ENCODE data around the gene FHIT. TPM values are rescaled to one million over a fixed set of nuclear protein-coding genes. Genes with fewer than 3 reads are reported as not detected.

The FHIT gene
- total RNA-seq, 4 donors from 2014 or later: 5.0 to 15.3 (median 8.3) TPM

- TF ChIP-seq CTCF (IDR thresholded peaks at IDR 0.05) (no peak), POLR2A (IDR thresholded peaks at IDR 0.05) (no peak)
- no peak overlapping the region for H3K4me3 ChIP-seq (ENCODE audit: low read depth, poor library complexity, severe bottlenecking)
- no peak for DNase-seq (ENCODE audit: low spot score in 2 of 2)
- WGBS, 2 donors: 77 to 79% methylated on average over 3 of the region's 3 CpGs
- intact Hi-C loops (cut with DNase I; ENCODE audit: low total_unique reads): no loop called here
These were observed 927.6 kb downstream of the FHIT start for GRCh38 chr3:60323651-60324050.

GRCh38 chr3:60323180-60323579, 928.1 kb downstream of the FHIT start:
- intact Hi-C loops (cut with DNase I; ENCODE audit: low total_unique reads): no loop called here
- H3K4me3 ChIP-seq (ENCODE audit: low read depth, poor library complexity, severe bottlenecking): no peak overlapping the region
- DNase-seq (ENCODE audit: low spot score in 2 of 2): no peak
- TF ChIP-seq POLR2A (IDR thresholded peaks at IDR 0.05) (no peak), CTCF (IDR thresholded peaks at IDR 0.05) (no peak)
- WGBS, 2 donors: 89 to 90% methylated on average over 7 of the region's 7 CpGs

GRCh38 chr3:60322298-60322856, 928.9 kb downstream of the FHIT start:
- intact Hi-C loops (cut with DNase I; ENCODE audit: low total_unique reads): no loop called here
- DNase-seq (ENCODE audit: low spot score in 2 of 2): no peak
- WGBS, 2 donors: 76 to 88% methylated on average over 4 of the region's 4 CpGs
- no peak overlapping the region for H3K4me3 ChIP-seq (ENCODE audit: low read depth, poor library complexity, severe bottlenecking)
- TF ChIP-seq POLR2A (IDR thresholded peaks at IDR 0.05): no peak
- TF ChIP-seq CTCF (IDR thresholded peaks at IDR 0.05): no peak

GRCh38 chr3:60319179-60319858, 931.9 kb downstream of the FHIT start:
- 93 to 94% methylated on average over 9 of the region's 9 CpGs for WGBS, 2 donors
- TF ChIP-seq POLR2A (IDR thresholded peaks at IDR 0.05): no peak
- no peak for TF ChIP-seq CTCF (IDR thresholded peaks at IDR 0.05)
- no peak for DNase-seq (ENCODE audit: low spot score in 2 of 2)
- intact Hi-C loops (cut with DNase I; ENCODE audit: low total_unique reads): no loop called here
- H3K4me3 ChIP-seq (ENCODE audit: low read depth, poor library complexity, severe bottlenecking): no peak overlapping the region

GRCh38 chr3:60316121-60316797, 935.0 kb downstream of the FHIT start:
- TF ChIP-seq POLR2A (IDR thresholded peaks at IDR 0.05): no peak
- no peak overlapping the region for H3K4me3 ChIP-seq (ENCODE audit: low read depth, poor library complexity, severe bottlenecking)
- intact Hi-C loops (cut with DNase I; ENCODE audit: low total_unique reads): no loop called here
- DNase-seq (ENCODE audit: low spot score in 2 of 2): no peak

- no peak overlapping the region for H3K4me3 ChIP-seq (ENCODE audit: low read depth, poor library complexity, severe bottlenecking)
- intact Hi-C loops (cut with DNase I; ENCODE audit: low total_unique reads): no loop called here
- 73 to 76% methylated on average over 6 of the region's 6 CpGs for WGBS, 2 donors
- no peak for DNase-seq (ENCODE audit: low spot score in 2 of 2)
- TF ChIP-seq POLR2A (IDR thresholded peaks at IDR 0.05) (no peak), CTCF (IDR thresholded peaks at IDR 0.05) (no peak)
These were observed 937.2 kb downstream of the FHIT start for GRCh38 chr3:60313951-60314461.
